Duodenal mucosa (tissue), 2 donors: ENCODE measurements around the gene E2F6.

Experiments
- H3K27ac ChIP-seq: one replicate; pipeline ENCODE4 v1.7.0; 2013; ENCODE audit warnings: low read depth, low read length
- H3K27me3 ChIP-seq, 2 donors: one replicate each; pipeline ENCODE4 v1.7.0; 2013; ENCODE audit warnings: low read length in 2 of 2, control low read depth in 1 of 2; ENCODE audit not compliant: insufficient read depth in 2 of 2, control insufficient read depth in 1 of 2
- H3K36me3 ChIP-seq, 2 donors: one replicate each; pipeline ENCODE4 v1.7.0; 2013; ENCODE audit warnings: low read length in 2 of 2, control low read depth in 1 of 2; ENCODE audit not compliant: insufficient read depth in 2 of 2, control insufficient read depth in 1 of 2
- H3K4me1 ChIP-seq, 2 donors: one replicate each; pipeline ENCODE4 v1.7.0; 2013; ENCODE audit warnings: low read length in 2 of 2, control low read depth in 1 of 2; ENCODE audit not compliant: insufficient read depth in 2 of 2, control insufficient read depth in 1 of 2
- H3K4me3 ChIP-seq, 2 donors: one replicate each; pipeline ENCODE4 v1.7.0; 2013; ENCODE audit warnings: low read length in 2 of 2, low read depth in 1 of 2
- H3K9ac ChIP-seq, 2 donors: one replicate each; pipeline ENCODE4 v1.7.0; 2013; ENCODE audit warnings: low read length in 2 of 2, low read depth in 1 of 2
- H3K9me3 ChIP-seq, 2 donors: one replicate each; pipeline ENCODE4 v1.7.0; 2013; ENCODE audit warnings: low read length in 2 of 2, control low read depth in 1 of 2; ENCODE audit not compliant: control insufficient read depth in 1 of 2

Gene E2F6

DNA sequence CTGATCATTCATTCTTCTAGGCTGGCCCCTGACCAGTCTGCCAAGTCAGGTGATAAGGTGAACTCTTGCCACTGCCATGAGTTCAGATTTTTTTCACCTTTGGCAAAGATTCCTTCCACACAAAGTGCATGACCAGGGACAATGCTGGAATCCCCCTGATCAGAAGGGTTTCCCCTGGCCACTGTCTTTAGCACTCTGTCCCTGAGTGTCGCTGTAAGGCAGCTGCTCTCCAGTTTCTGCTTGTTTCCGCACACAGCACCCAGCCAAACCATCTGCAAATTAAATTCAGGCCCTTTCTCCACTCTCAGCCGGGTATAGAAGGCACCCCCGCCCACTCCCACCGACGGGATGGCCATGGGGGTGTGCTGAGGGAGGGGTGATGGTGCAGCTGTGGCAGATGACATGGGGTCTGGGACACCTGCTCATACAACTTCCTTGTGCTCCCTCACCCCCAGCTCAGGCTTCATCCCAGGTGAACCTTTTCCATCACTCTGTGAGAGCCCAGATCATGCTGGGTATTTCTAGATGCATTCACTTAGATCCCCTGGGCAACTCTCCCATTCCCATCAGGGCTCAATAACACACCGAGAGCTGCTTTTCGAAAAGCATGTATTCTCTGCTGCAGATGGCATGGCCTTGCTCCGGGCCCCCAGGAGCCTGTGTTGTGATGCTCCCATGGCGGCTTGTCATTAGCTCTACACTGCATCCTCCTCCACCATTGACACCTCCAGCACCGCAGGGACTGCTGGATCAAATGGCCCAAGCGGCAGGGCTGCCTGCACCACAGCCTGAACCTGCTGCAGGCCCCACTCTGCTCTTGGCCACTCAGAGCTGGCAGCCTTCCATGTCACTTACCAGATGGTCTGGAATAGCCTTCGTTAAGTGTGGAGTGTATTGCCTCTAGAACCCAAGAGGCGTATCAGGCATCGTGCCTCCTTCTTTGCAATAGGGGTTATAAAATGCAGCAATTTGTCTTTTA is 69.2 kb downstream of the E2F6 start:
- no peaks in the 10 kb centered on the region for H3K36me3 ChIP-seq
- H3K9me3 ChIP-seq = no peaks in the 10 kb centered on the region
- H3K4me1 ChIP-seq = peaks cover 6 to 19% of the 10 kb centered on the region in 2 donors
- no peak overlapping the region for H3K4me3 ChIP-seq
- H3K9ac ChIP-seq = no peak overlapping the region
- H3K27me3 ChIP-seq = no peaks in the 10 kb centered on the region
- H3K27ac ChIP-seq = no peak overlapping the region

DNA sequence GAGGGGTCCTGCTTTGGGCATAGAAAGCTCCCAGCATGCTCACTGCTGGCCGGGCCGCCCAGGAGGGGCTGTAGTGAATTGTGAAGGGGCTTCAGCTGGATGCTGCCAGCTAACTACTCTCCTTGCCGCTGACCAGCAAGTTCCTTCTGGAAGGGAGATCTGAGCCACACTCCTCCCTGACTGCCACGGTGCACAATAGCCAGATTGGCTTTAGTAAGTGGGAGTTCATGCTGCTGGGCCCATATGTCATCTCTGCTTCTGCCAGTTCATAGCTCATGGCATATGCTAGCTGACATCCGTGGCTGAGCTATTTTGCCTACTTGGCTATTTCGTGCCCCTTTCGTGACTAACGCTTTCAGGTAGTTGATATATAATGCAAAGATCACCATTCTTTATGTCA is 69.9 kb downstream of the E2F6 start:
- Histone ChIP-seq H3K27ac (no peak overlapping the region), H3K4me3 (no peak overlapping the region), H3K9me3 (no peaks in the 10 kb centered on the region), H3K36me3 (no peaks in the 10 kb centered on the region), H3K9ac (no peak overlapping the region), H3K4me1 (peaks cover 6 to 19% of the 10 kb centered on the region in 2 donors), H3K27me3 (no peaks in the 10 kb centered on the region)

DNA sequence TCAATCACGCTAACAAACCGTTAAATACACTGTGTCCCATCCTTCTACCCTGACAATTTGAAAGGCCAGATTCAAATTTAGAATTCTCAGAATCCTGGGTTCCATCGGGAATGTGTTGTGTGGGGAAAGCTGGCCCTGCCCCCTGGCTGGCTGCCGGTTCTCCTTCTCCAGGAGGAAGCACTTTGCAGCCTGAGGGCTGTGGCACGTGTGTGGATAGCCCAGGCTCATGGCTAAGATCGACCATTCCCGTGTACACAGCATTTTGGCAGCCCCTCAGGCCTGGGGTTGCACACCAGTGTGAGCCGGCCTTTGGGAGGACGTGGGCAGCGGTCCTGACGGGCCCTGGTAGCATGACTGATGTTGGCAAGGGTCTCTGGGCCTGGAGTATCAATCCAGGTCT is 70.6 kb downstream of the E2F6 start:
- Histone ChIP-seq H3K9me3 (no peaks in the 10 kb centered on the region), H3K9ac (no peak overlapping the region), H3K4me3 (no peak overlapping the region), H3K27me3 (no peaks in the 10 kb centered on the region), H3K27ac (no peak overlapping the region), H3K4me1 (peaks cover 10 to 17% of the 10 kb centered on the region in 2 donors), H3K36me3 (no peaks in the 10 kb centered on the region)
